Transverse colon (tissue), 4 donors: ENCODE results near the gene ATF4. TPM values are rescaled to one million over a fixed set of nuclear protein-coding genes. Genes with fewer than 3 reads are reported as not detected.

Experiments used
- DNase-seq: peaks from one replicate; pipeline ENCODE4 v3.0.0-alpha.2; 2019
- H3K27ac ChIP-seq, 4 donors: fragments of 200-600 bp; sonication (generic); 2 replicates each; pipeline ENCODE4 v1.5.1; 2016 to 2018; ENCODE audit warnings: inconsistent platforms in 4 of 4
- H3K27me3 ChIP-seq: fragments of 200-600 bp; sonication (generic); 2 replicates; pipeline ENCODE4 v1.5.1; 2017; ENCODE audit warnings: inconsistent platforms
- H3K36me3 ChIP-seq, 4 donors: fragments of 200-600 bp; sonication (generic); 2 replicates each; pipeline ENCODE4 v1.5.1; 2017 to 2019; ENCODE audit warnings: inconsistent platforms in 4 of 4
- H3K4me1 ChIP-seq, 4 donors: fragments of 200-600 bp; sonication (generic); 2 replicates each; pipeline ENCODE4 v1.5.1; 2017 to 2020; ENCODE audit warnings: inconsistent platforms in 4 of 4
- H3K4me3 ChIP-seq, 4 donors: fragments of 200-600 bp; sonication (generic); 1 replicate in 1 of 4; 2 replicates in 3 of 4; pipeline versions ENCODE4 v1.5.1 to v1.6.1; 2017 to 2019; ENCODE audit warnings: inconsistent platforms in 4 of 4
- H3K9me3 ChIP-seq, 2 donors: fragments of 200-600 bp; sonication (generic); 2 replicates each; pipeline ENCODE4 v1.5.1; 2017 to 2019; ENCODE audit warnings: inconsistent platforms in 2 of 2
- EP300 ChIP-seq: sonication (generic); formaldehyde crosslinking; IDR thresholded peaks from one replicate; pipeline ENCODE4 v1.6.1; 2017; ENCODE audit warnings: antibody characterized with exemption, low read depth
- POLR2A ChIP-seq: fragments of 450-650 bp; IDR thresholded peaks from one replicate; pipeline ENCODE4 v1.6.1; 2016; ENCODE audit warnings: antibody characterized with exemption, mild to moderate bottlenecking, moderate library complexity
- POLR2AphosphoS5 ChIP-seq, 3 donors: sonication (generic); formaldehyde crosslinking; IDR thresholded peaks; one replicate each; pipeline ENCODE4 v1.6.1; 2016; ENCODE audit warnings: antibody characterized with exemption in 3 of 3
- WGBS, 2 donors: methylation state at CpG; one replicate each; pipeline ENCODE4 v1.1.5; 2018; ENCODE audit warnings: low coverage in 1 of 2; 5-methylcytosine and 5-hydroxymethylcytosine counted together
- in situ Hi-C, 4 donors: fragments of 200-750 bp; cut with MboI; loops; one replicate each; pipeline versions ENCODE4 v1.15.0 to v1.15.1; 2017; ENCODE audit warnings: low sequenced_read_pairs in 3 of 4, low pct_ligation_motif_present in 1 of 4, low pct_unique_long_range_greater_than_20kb in 1 of 4
- intact Hi-C: fragments of 100-400 bp; cut with DNase I; formaldehyde crosslinking; loops from one replicate; pipeline ENCODE4 v1.15.1; 2023; ENCODE audit warnings: low total_unique reads
- total RNA-seq, 4 donors: library from RNA; depleted of rRNA; stranded (reverse); fragments of >200 nt; gene quantifications; one replicate each; pipeline ENCODE4 v1.1.0, GENCODE V29; 2016
- TF ChIP-seq, protein P1 (sequence below), 5 experiments: fragments of 200-600 bp in 3 of 5; fragments of 450-650 bp in 2 of 5; sonication (generic) in 3 of 5; IDR thresholded peaks; 1 replicate in 2 of 5; 2 replicates in 3 of 5; pipeline ENCODE4 v1.5.1; 2016 to 2017; ENCODE audit warnings: antibody characterized with exemption in 5 of 5, inconsistent platforms in 3 of 5, mild to moderate bottlenecking in 2 of 5, moderate library complexity in 1 of 5

ATF4 gene
- total RNA-seq, 4 donors from 2014 or later, result 262 to 566 (median 339) TPM

DNA sequence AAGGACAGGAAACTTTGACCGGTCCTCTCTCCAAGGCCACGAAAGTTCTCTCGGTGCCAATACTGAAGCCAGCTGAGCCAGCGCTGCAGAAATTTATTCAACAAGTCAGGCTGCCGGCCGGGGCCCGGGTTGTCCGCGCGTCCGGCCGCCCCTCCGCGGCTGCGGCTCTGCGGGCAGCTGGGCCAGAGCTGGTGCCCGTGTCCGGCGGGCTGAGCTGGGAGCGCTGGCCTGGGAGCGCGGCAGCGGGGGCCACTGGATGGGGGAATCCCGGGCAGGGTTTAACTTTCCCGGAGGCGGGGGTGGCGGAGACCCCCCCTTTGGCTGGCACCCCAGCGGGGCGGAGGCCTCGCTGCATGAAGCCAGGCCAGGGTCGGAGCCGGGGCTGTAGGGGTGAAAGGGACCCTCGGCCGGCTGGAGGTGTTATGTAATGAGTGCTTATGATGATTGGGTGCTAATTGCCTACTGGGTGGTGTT, 37.9 kb downstream of the ATF4 start:
- in situ Hi-C loops, result no loop called here
- no peak for DNase-seq
- H3K36me3 ChIP-seq, result no peaks in the 10 kb centered on the region

DNA sequence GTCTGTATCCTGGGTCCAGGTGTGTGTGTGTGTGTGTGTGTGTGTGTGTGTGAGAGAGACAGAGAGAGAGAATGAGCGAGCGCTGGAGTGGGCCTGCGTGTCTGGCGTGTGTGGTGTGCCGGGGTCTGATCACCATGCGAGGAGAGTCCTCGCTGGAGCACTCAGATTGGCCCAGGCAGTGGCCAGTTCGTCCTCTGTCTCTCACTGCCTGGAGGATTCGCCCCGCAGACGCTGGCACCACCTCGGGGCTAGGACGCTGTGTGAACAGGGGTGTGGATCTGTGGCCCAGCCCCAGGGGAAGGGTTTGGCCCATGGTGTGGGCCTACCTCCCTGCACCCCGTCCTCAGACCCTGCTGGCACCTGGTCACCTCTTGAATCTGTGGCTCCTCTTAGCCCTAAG, 38.6 kb downstream of the ATF4 start:
- H3K9me3 ChIP-seq, result no peaks in the 10 kb centered on the region
- in situ Hi-C loops, result no loop called here
- H3K4me1 ChIP-seq, result peaks cover 6 to 13% (median 10%) of the 10 kb centered on the region in 4 donors
- WGBS, 2 donors, result 83% methylated on average over 14 of the region's 14 CpGs; no CpG with 5 or more reads in 1 of the 2 donors
- TF ChIP-seq POLR2AphosphoS5 (IDR thresholded peaks at IDR 0.05) (no peak), POLR2A (no peak), EP300 (no peak)
- TF ChIP-seq, protein P1, sequence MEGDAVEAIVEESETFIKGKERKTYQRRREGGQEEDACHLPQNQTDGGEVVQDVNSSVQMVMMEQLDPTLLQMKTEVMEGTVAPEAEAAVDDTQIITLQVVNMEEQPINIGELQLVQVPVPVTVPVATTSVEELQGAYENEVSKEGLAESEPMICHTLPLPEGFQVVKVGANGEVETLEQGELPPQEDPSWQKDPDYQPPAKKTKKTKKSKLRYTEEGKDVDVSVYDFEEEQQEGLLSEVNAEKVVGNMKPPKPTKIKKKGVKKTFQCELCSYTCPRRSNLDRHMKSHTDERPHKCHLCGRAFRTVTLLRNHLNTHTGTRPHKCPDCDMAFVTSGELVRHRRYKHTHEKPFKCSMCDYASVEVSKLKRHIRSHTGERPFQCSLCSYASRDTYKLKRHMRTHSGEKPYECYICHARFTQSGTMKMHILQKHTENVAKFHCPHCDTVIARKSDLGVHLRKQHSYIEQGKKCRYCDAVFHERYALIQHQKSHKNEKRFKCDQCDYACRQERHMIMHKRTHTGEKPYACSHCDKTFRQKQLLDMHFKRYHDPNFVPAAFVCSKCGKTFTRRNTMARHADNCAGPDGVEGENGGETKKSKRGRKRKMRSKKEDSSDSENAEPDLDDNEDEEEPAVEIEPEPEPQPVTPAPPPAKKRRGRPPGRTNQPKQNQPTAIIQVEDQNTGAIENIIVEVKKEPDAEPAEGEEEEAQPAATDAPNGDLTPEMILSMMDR (IDR thresholded peaks at IDR 0.05), result no peak
- H3K4me3 ChIP-seq, result no peak overlapping the region
- DNase-seq, result no peak
- peaks cover 64% of the 10 kb centered on the region for H3K27me3 ChIP-seq
- no peaks in the 10 kb centered on the region for H3K36me3 ChIP-seq
- no peak overlapping the region for H3K27ac ChIP-seq
- intact Hi-C loops, result no loop called here

More for the DNA sequence above, 37.9 kb downstream of the ATF4 start:
- intact Hi-C loops, result no loop called here
- no peak overlapping the region for H3K27ac ChIP-seq
- H3K4me1 ChIP-seq, result peaks cover 6 to 13% (median 10%) of the 10 kb centered on the region in 4 donors
- no peaks in the 10 kb centered on the region for H3K9me3 ChIP-seq
- H3K27me3 ChIP-seq, result peaks cover 66% of the 10 kb centered on the region
- TF ChIP-seq, protein P1 (IDR thresholded peaks at IDR 0.05), result no peak
- TF ChIP-seq POLR2AphosphoS5 (IDR thresholded peaks at IDR 0.05) (no peak), POLR2A (no peak), EP300 (no peak)
- H3K4me3 ChIP-seq, result peak overlapping the region in 1 of 4 donors; percentile 10
- 19% methylated on average over 34 of the region's 34 CpGs; no CpG with 5 or more reads in 1 of the 2 donors for WGBS, 2 donors

DNA sequence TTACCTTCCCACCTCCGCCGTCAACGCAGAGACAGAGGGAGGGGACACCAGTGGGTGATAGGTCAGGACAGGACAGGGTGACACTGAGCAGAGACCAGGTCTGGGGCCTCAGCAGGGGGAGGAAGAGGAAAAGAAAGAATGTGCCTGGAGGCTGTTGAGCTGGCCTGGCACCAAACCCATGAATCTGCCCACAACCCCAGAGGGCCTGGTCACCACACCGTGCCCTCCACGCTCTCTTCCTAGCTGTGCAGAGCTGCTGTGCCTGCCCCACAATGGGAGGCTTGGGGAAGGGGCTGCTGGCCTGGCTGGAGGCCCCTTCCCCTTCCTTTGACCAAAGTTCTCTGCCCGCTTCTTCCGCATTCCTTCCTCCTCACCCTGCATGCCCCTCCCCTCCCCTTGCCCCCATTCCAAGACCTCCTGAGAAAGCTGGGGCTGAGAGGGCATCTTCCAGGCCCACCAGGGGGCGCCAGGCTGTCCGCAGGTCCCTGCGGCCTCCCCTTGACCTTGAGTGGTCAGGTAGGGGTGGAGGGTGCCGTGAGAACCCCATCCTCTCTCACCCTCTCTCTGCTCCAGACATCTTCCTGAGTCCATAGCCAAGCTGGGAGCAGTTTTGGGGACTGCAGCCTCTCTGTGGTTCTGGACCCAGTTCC, 39.2 kb downstream of the ATF4 start:
- in situ Hi-C loops (no loop called here), intact Hi-C loops (no loop called here)
- WGBS, 2 donors, result 38% methylated on average over 11 of the region's 11 CpGs; no CpG with 5 or more reads in 1 of the 2 donors
- Histone ChIP-seq H3K9me3 (no peaks in the 10 kb centered on the region), H3K4me3 (no peak overlapping the region), H3K36me3 (no peaks in the 10 kb centered on the region), H3K27me3 (peaks cover 64% of the 10 kb centered on the region), H3K4me1 (peaks cover 6 to 13% (median 10%) of the 10 kb centered on the region in 4 donors), H3K27ac (no peak overlapping the region)
- TF ChIP-seq EP300 (no peak), POLR2AphosphoS5 (IDR thresholded peaks at IDR 0.05) (no peak), POLR2A (no peak)
- TF ChIP-seq, protein P1 (IDR thresholded peaks at IDR 0.05), result peak in 3 of 5 experiments; percentile 13 to 31 (median 16)
- no peak for DNase-seq

DNA sequence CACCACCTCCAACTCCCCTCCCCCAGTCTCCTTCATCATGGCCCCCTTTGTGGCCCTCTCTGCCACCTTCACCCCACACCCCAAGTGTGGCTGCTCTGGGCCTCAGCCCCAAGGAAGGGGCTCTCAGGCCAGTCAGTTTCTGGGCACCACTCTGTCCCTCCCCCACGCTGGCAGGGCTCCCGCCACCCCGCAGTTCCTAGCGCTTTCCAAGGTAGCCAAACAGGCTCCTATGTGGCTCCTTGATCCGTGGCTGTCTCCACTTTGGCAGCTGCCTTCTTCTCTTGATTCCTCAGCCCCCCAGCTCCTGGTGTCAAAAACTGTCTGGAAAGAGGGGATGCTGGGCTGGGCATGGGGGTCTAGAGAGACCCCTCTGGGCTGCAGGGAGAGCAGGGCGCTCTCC, 39.8 kb downstream of the ATF4 start:
- intact Hi-C loops, result no loop called here
- in situ Hi-C loops, result no loop called here
- no peak overlapping the region for H3K4me3 ChIP-seq
- no peak overlapping the region for H3K27ac ChIP-seq
- 39% methylated on average over 6 of the region's 6 CpGs; no CpG with 5 or more reads in 1 of the 2 donors for WGBS, 2 donors
- peaks cover 6 to 13% (median 10%) of the 10 kb centered on the region in 4 donors for H3K4me1 ChIP-seq
- no peaks in the 10 kb centered on the region for H3K9me3 ChIP-seq
- TF ChIP-seq, protein P1 (IDR thresholded peaks at IDR 0.05), result no peak
- TF ChIP-seq POLR2A (no peak), EP300 (no peak), POLR2AphosphoS5 (IDR thresholded peaks at IDR 0.05) (no peak)
- DNase-seq, result no peak
- peaks cover 64% of the 10 kb centered on the region for H3K27me3 ChIP-seq
- H3K36me3 ChIP-seq, result no peaks in the 10 kb centered on the region
